GM12878 (cell line): ENCODE measurements around the gene PROX1.

Experiments used
- FOS ChIP-seq: IDR thresholded peaks from 3 replicates; pipeline ENCODE4 v1.6.1; 2011; ENCODE audit warnings: borderline replicate concordance; ENCODE audit not compliant: insufficient read length; ENCODE audit errors: extremely low read depth
- MTA3 ChIP-seq: IDR thresholded peaks from 2 replicates; pipeline ENCODE4 v1.6.1; 2012; ENCODE audit warnings: low read length, inconsistent platforms, borderline replicate concordance
- POLR2A ChIP-seq: IDR thresholded peaks from 2 replicates; pipeline ENCODE4 v1.6.1; 2011; ENCODE audit warnings: low read depth, mild to moderate bottlenecking, low read length
- SMAD1 ChIP-seq: fragments of 450-650 bp; IDR thresholded peaks from 2 replicates; pipeline ENCODE4 v1.6.1; 2018; ENCODE audit warnings: mild to moderate bottlenecking, low read depth; ENCODE audit not compliant: partially characterized antibody
- ZNF274 ChIP-seq: IDR thresholded peaks from one replicate; pipeline ENCODE4 v1.8.0; 2011; ENCODE audit not compliant: insufficient read length, insufficient read depth
- TF ChIP-seq, protein P1 (sequence below), 3 experiments: IDR thresholded peaks in 2 of 3; conservative IDR thresholded peaks in 1 of 3; 2 replicates each; pipeline ENCODE4 v1.5.1; 2011; ENCODE audit warnings: low read depth in 3 of 3, low read length in 3 of 3, mild to moderate bottlenecking in 3 of 3, control low read depth in 2 of 3, moderate library complexity in 2 of 3, inconsistent platforms in 1 of 3, mixed read lengths in 1 of 3; ENCODE audit not compliant: control insufficient read depth in 2 of 3, insufficient read depth in 1 of 3; ENCODE audit errors: extremely low read depth in 1 of 3
- TF ChIP-seq, protein P2 (sequence below): IDR thresholded peaks from 2 replicates; pipeline ENCODE4 v1.6.1; 2012; ENCODE audit warnings: low read depth, low read length, improper control_type of control experiment
- TF ChIP-seq, protein P3 (sequence below): IDR thresholded peaks from 2 replicates; pipeline ENCODE4 v1.6.1; 2011; ENCODE audit warnings: borderline replicate concordance, low read depth, mild to moderate bottlenecking, moderate library complexity, mixed read lengths, low read length; ENCODE audit not compliant: insufficient read depth; ENCODE audit errors: extremely low read length

DNA sequence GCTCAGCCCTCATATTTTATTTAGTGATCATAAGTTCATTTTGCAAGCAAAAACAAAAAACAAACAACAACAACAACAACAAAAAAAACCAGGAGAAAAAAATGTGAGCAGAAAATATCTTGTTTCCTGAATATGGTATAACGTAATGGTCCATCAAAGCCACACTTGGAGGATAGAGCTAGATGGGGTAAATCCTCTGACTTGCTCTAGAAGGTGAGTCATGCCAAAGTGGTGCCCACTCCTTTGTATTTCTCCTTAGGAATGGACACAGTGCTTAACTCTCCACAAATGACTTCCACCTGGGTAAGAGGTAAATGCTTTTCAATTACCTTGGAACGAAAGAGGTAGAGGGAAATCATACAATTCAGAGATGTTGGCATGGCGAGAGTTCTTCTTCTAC is 20.6 kb downstream of the PROX1 start:
- no peak for TF ChIP-seq FOS
- no peak for TF ChIP-seq POLR2A
- TF ChIP-seq ZNF274, result no peak
- no peak for TF ChIP-seq SMAD1
- no peak for TF ChIP-seq MTA3
- TF ChIP-seq, protein P1, sequence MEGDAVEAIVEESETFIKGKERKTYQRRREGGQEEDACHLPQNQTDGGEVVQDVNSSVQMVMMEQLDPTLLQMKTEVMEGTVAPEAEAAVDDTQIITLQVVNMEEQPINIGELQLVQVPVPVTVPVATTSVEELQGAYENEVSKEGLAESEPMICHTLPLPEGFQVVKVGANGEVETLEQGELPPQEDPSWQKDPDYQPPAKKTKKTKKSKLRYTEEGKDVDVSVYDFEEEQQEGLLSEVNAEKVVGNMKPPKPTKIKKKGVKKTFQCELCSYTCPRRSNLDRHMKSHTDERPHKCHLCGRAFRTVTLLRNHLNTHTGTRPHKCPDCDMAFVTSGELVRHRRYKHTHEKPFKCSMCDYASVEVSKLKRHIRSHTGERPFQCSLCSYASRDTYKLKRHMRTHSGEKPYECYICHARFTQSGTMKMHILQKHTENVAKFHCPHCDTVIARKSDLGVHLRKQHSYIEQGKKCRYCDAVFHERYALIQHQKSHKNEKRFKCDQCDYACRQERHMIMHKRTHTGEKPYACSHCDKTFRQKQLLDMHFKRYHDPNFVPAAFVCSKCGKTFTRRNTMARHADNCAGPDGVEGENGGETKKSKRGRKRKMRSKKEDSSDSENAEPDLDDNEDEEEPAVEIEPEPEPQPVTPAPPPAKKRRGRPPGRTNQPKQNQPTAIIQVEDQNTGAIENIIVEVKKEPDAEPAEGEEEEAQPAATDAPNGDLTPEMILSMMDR (IDR thresholded peaks at IDR 0.05 in 2 of 3, conservative IDR thresholded peaks at IDR 0.05 in 1 of 3; ENCODE audit: control insufficient read depth in 2 of 3, extremely low read depth in 1 of 3, insufficient read depth in 1 of 3, low read depth in 3 of 3, low read length in 3 of 3), result no peak
- TF ChIP-seq, protein P2, sequence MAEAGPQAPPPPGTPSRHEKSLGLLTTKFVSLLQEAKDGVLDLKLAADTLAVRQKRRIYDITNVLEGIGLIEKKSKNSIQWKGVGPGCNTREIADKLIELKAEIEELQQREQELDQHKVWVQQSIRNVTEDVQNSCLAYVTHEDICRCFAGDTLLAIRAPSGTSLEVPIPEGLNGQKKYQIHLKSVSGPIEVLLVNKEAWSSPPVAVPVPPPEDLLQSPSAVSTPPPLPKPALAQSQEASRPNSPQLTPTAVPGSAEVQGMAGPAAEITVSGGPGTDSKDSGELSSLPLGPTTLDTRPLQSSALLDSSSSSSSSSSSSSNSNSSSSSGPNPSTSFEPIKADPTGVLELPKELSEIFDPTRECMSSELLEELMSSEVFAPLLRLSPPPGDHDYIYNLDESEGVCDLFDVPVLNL, result no peak
- TF ChIP-seq, protein P3, sequence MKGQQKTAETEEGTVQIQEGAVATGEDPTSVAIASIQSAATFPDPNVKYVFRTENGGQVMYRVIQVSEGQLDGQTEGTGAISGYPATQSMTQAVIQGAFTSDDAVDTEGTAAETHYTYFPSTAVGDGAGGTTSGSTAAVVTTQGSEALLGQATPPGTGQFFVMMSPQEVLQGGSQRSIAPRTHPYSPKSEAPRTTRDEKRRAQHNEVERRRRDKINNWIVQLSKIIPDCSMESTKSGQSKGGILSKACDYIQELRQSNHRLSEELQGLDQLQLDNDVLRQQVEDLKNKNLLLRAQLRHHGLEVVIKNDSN, result no peak
